Measurements from ENCODE around the gene PCDHGA1.

Gene PCDHGA1

DNA sequence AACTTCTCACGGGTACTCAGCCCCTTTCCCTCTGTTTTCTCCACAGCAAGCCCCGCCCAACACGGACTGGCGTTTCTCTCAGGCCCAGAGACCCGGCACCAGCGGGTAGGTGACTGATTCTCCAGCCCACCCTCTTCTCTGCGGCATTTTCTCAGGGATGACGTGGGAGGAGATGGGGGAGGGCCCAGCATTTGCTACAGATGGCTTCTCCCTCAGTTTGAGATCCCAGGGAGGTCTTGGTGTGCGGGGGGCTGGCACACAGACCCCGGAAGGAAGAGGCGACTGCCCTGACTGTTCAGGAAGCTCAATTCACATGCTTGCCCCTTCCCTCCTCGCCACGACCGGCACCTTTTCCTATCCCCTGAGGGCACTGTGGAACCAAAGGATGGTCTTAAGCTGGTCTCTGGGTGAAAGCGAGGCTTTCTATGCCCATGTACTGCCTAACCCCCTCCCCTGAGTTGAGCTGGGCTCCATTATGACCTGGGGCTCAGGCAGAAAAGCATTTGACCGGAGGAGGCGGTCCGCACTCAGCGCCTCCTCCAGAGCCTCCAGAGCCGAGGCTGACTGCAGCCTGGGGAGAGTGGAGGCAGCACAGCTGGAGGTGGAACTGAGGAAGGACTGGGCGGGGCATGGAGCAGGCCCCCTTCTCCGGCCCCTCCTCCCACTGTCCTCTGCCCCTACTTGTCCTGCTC is 164.6 kb downstream of the PCDHGA1 start:
- no peak for DNase-seq

GRCh38 chr5:141495453-141495811 is 165.1 kb downstream of the PCDHGA1 start:
- no peak for DNase-seq

GRCh38 chr5:141496038-141496437 is 165.7 kb downstream of the PCDHGA1 start:
- DNase-seq = no peak

GRCh38 chr5:141501761-141502160 is 171.4 kb downstream of the PCDHGA1 start:
- no peak for DNase-seq

DNA sequence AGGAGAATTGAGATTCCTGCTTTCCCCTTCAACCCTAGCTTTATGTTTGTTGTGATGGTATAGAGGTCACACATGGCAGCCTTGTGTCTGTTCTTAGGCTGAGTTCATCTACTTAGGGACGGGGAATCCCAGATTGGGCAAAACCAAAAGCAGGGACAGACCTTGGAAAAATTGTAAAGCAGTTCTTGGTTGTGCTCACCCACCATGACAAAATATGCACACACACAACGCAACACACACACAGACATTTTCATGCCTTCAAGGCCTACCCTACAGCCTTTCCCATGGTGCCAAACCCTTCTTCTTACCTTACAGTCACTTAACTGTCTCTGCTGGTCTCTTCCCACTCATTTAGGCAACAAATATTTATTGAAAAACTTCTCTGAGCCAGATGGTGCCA is 173.4 kb downstream of the PCDHGA1 start:
- no peak for DNase-seq

GRCh38 chr5:141504216-141504615 is 173.9 kb downstream of the PCDHGA1 start:
- DNase-seq = no peak

DNA sequence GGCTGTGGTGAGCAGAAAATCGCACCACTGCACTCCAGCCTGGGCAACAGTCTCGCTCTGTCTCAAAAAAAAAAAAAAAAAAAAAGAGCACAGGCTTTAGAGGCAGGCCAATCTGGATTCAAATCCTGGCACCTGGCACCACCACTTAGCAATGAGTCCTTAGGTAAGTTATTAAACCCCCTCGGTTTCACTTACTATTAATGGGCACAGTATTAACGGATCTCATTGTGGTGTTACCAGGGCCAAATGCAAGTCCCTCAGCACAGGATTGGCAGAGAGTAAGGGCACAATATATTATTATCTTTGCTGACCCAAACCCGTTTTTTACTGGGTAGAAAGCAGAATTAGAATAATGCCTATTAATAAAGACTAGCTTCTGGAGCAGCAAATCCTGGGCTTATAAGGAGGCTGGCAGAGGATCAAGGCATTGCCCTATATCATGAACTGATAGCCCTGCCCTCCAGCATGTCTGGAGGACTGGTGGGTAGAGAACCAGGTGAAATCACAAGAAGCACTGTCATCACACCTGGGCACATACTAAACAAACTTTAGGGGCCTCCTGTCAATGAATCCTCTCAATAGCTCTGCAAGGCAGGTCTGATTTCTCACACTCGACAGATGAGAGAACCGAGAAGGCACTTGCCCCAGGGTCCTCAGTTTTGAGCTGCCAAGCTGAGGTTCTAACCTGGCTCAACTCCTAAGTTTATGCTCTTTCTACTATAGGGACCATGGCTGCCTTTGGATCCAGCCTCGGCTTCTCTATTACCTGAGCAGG is 176.3 kb downstream of the PCDHGA1 start:
- DNase-seq = no peak

GRCh38 chr5:141507387-141508091 is 177.2 kb downstream of the PCDHGA1 start:
- no peak for DNase-seq

- no peak for DNase-seq
Measured at GRCh38 chr5:141508440-141508797, 178.1 kb downstream of the PCDHGA1 start.

- DNase-seq = peak; percentile 67
Measured at GRCh38 chr5:141508798-141509611, 178.7 kb downstream of the PCDHGA1 start.

- no peak for DNase-seq
Measured at GRCh38 chr5:141510160-141510559, 179.8 kb downstream of the PCDHGA1 start.

GRCh38 chr5:141510850-141511601 is 180.7 kb downstream of the PCDHGA1 start:
- no peak for DNase-seq

GRCh38 chr5:141511771-141512325 is 181.5 kb downstream of the PCDHGA1 start:
- no peak for DNase-seq

DNA sequence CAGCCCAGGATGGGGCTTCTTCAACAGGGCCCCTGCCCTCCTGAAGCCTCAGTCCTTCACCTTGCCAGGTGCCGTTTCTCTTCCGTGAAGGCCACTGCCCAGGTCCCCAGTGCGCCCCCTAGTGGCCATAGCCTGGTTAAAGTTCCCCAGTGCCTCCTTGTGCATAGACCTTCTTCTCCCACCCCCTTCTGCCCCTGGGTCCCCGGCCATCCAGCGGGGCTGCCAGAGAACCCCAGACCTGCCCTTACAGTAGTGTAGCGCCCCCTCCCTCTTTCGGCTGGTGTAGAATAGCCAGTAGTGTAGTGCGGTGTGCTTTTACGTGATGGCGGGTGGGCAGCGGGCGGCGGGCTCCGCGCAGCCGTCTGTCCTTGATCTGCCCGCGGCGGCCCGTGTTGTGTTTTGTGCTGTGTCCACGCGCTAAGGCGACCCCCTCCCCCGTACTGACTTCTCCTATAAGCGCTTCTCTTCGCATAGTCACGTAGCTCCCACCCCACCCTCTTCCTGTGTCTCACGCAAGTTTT is 182.1 kb downstream of the PCDHGA1 start:
- peak; percentile 59 for DNase-seq

GRCh38 chr5:141512911-141513626 is 182.8 kb downstream of the PCDHGA1 start:
- DNase-seq = peak; percentile 52

GRCh38 chr5:141513627-141514329 is 183.5 kb downstream of the PCDHGA1 start:
- DNase-seq = peak; percentile 79

DNA sequence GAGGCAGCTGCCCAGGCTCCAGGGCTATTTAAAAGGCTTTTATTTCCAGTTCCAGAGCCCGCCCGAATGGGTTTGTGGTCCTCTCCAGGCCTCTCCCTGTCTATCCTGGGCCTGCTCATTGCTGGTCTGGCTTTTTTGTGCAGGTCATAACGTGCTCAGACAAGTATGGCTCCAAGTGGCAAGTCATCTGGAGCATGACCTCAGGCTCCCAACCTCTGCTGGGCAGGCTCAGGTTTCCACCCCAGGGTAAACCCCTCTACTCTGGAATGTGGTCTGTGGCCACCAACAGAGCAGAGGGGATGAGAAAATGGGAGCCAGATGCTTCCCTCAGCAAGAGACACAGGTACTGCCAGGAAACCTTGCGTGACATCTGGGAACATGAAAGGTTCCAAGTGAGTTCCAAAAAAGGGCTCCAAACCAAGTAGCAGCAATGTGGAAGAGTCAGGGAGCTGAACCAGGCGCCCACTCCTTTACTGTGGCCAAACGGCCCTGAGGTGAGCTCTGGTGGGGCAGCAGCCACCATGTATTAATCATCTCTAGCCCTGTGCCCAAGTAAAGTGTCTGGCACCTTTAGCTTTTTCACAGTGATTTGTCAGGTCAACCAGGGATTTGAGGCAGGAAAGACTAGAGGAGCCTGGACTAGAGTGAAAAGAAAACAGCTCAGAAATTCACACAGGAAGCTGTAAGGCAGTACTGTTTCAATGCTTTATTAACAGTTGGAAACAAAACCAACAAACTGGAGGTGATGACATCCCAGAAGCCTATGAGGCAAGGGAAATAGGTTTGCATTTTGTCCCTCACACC is 184.2 kb downstream of the PCDHGA1 start:
- no peak for DNase-seq

DNA sequence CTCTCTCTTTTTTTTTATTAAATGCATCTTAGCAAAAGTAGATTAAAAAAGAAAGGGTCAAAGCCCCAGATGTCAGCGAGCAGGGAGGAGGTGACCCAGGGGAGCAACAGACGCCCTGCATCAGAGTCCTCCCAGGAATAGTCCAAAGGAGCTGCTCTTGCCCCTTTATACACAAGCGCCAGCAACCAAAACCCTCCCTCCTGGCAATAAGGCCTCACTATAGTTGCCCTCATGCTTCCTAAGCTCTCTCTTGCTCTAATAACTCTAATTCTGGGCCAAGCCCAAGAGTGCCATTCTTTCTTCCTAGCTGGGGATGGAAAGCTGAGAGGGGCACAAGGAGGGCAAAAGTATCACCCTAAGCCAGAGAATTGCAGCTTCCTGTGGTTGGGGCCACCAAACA is 184.8 kb downstream of the PCDHGA1 start:
- no peak for DNase-seq

DNA sequence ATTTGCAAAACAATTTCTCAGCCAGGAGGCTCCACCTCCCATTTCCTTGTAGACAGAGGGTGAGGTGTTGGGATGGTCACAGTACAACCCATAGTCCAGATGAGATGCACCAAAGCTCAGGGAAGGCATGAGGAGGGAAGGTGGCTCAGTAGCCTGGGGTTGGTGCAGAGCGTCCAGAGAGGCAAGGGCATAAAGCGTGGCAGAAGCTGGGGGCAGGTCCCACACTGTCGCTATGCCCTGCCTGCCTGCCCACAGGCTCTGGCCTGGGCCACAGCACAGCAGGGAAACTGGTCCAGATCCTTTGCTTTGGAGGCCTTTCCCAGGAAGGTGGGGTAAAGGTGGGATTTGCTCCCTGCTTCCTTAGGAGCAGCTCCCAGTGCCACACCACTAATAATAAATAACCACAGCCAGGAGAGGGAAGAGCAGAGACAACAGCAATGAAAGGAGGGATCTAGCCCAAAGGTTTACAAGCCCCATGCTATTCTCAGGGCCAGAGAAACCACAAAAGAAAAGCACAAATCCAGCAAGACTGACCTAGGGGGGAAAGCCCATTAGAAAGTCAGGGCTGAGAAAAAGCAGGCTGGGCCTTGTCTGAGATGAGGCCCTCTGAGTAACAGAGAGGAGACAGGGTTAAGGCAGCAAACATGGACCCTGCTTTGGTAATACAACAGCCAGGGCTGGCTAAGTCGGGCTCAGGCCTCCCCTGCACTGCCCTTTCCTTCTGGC is 185.8 kb downstream of the PCDHGA1 start:
- DNase-seq = no peak

All from inflammatory macrophage treated with lipopolysaccharide for 4 hours (primary cell).